Measurements from ENCODE around the gene TEX54.

DNA sequence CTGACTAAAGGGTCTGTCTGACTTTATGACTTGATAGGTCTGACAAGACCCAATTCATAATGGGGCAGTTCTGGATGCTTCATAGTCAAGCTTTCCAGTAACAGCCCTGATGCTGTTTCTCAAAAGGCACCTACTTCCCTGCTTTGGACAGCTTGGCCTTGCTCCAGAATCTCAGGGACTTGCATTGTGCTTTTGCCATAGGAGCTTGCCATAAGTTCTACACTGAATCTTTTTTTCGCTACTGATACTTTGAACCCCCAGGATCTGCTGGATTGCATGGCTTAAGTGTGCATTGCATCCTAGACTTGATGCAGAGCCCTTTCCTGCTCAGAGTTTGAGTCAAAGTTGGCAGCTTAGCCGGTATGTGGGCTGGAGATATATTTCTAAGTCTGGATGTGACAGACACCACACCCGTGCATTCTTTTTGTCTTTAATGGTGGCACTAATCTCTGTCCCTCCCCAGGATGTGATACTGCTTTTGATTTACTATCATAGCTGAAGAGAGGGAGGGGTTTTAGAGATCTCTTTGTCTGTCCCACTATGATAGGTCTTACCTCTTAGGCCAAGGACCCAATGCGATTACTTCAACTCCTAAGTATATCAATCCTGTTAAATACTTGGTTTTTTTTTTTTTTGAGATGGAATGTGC lies 31.2 kb upstream of the TEX54 start:
- no peak for TF ChIP-seq ARNT (IDR thresholded peaks at IDR 0.05)
- TF ChIP-seq SP1 (IDR thresholded peaks at IDR 0.05), result no peak
- TF ChIP-seq, protein P1, sequence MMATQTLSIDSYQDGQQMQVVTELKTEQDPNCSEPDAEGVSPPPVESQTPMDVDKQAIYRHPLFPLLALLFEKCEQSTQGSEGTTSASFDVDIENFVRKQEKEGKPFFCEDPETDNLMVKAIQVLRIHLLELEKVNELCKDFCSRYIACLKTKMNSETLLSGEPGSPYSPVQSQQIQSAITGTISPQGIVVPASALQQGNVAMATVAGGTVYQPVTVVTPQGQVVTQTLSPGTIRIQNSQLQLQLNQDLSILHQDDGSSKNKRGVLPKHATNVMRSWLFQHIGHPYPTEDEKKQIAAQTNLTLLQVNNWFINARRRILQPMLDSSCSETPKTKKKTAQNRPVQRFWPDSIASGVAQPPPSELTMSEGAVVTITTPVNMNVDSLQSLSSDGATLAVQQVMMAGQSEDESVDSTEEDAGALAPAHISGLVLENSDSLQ (IDR thresholded peaks at IDR 0.05), result no peak
- no peak for TF ChIP-seq FOXK2 (IDR thresholded peaks at IDR 0.05)
- no peak for TF ChIP-seq FOXM1 (IDR thresholded peaks at IDR 0.05; ENCODE audit: borderline replicate concordance)
- TF ChIP-seq ELF4 (IDR thresholded peaks at IDR 0.05), result no peak
- TF ChIP-seq CTBP1 (IDR thresholded peaks at IDR 0.05; ENCODE audit: borderline replicate concordance), result no peak
- TF ChIP-seq BHLHE40 (IDR thresholded peaks at IDR 0.05; ENCODE audit: borderline replicate concordance), result no peak
- TF ChIP-seq SUZ12 (IDR thresholded peaks at IDR 0.05), result no peak
- TF ChIP-seq L3MBTL2 (conservative IDR thresholded peaks at IDR 0.05), result no peak
- no peak for TF ChIP-seq ZNF384 (IDR thresholded peaks at IDR 0.05)
- no peak for TF ChIP-seq FOXA1 (IDR thresholded peaks at IDR 0.05)
- TF ChIP-seq HDGF (IDR thresholded peaks at IDR 0.05; ENCODE audit: borderline replicate concordance), result no peak
- TF ChIP-seq LEF1 (IDR thresholded peaks at IDR 0.05; ENCODE audit: borderline replicate concordance), result no peak
